Measurements from ENCODE around the gene KCNJ18.
"Not testable (repeated sequence)": the region's sequence is repeated elsewhere in the genome, so short reads cannot be mapped to it uniquely, and the experiment has no call there.

KCNJ18 gene

GRCh38 chr17:21671437-21671836 is 20.9 kb upstream of the KCNJ18 start:
- DNase-seq (ENCODE audit: low read depth), result not testable (repeated sequence)

DNA sequence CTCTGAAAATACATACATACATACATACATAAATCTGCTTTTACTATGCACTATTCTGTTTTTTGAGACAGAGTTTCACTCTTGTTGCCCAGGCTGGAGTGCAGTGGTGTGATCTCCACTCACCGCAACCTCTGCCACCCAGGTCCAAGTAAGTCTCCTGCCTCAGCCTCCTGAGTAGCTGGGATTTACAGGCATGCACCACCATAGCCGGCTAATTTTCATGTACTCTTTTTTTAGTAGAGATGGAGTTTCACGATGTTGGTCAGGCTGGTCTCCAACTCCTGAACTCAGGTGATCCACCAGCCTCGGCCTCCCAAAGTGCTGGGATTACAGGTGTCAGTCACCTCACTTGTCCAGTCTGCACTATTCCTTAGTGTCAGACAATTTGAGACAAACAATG is 20.5 kb upstream of the KCNJ18 start:
- DNase-seq (ENCODE audit: low read depth), result not testable (repeated sequence)

GRCh38 chr17:21673451-21674241 is 18.7 kb upstream of the KCNJ18 start:
- DNase-seq (ENCODE audit: low read depth), result not testable (repeated sequence)

- no peak for DNase-seq (ENCODE audit: low read depth)
Measured at GRCh38 chr17:21674242-21674731, 18.0 kb upstream of the KCNJ18 start.

DNA sequence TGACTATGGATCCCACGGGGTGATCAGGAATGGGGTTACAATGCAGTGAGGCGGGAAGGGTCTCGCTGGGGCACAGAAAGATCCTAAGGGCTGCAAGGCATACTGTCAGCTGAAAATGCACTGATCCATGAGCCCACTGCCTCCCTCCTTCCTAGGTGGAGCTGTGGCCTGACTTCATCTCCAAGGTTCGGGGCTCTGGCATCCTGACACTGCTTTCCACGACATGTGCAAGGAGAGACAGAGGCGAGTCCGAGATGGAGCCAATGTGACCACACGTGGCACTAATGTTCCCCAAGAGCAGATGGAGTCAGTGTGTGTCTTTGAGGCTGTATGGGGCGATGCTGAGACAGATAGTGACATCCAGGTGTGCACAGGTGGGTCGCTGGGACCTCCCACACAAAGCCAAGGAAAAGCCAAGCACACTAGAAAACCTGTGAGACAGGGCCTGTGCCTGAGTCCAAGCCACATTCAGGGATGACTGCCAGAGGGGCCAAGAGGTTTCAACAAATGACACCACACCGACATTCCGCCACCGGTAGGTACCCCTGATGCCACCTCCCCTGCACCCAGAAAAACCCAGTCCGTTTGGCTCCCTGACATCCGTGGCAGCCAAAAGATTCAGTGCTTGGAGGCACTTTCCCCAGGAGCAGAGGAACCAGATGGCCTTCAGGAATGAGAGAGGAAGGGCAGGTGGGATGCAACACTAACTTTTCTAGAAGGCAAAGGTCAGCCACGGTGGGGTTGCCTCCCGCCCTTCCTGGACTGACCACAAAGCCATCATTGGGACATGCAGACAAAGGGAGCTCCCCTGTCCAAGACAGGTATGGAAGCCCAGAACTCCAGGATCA is 17.2 kb upstream of the KCNJ18 start:
- not testable (repeated sequence) for DNase-seq (ENCODE audit: low read depth)

DNA sequence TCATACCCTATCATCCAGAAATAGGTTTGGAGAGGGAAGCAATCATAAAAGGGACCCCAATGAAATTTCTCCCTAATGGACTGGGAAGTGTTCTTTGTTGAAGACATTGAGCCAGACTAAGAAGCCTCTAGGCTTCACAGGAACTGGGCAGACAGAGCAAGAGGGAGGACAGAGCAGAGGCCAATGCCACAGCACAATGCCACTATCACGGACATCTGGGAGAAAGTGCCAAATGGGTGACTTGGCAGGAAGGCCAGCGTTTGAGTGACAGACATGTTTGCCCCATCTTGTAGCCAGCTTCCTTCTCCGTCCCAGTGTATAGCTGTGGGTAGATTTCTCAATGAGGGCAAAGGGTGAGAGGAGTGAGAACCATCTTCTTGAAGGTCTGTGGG is 16.6 kb upstream of the KCNJ18 start:
- DNase-seq (ENCODE audit: low read depth), result not testable (repeated sequence)

GRCh38 chr17:21676281-21677111 is 15.8 kb upstream of the KCNJ18 start:
- no peak for DNase-seq (ENCODE audit: low read depth)

GRCh38 chr17:21677126-21677910 is 15.0 kb upstream of the KCNJ18 start:
- no peak for DNase-seq (ENCODE audit: low read depth)

- no peak for DNase-seq (ENCODE audit: low read depth)
Measured at GRCh38 chr17:21677911-21678310, 14.4 kb upstream of the KCNJ18 start.

- no peak for DNase-seq (ENCODE audit: low read depth)
Measured at GRCh38 chr17:21678393-21679081, 13.8 kb upstream of the KCNJ18 start.

DNA sequence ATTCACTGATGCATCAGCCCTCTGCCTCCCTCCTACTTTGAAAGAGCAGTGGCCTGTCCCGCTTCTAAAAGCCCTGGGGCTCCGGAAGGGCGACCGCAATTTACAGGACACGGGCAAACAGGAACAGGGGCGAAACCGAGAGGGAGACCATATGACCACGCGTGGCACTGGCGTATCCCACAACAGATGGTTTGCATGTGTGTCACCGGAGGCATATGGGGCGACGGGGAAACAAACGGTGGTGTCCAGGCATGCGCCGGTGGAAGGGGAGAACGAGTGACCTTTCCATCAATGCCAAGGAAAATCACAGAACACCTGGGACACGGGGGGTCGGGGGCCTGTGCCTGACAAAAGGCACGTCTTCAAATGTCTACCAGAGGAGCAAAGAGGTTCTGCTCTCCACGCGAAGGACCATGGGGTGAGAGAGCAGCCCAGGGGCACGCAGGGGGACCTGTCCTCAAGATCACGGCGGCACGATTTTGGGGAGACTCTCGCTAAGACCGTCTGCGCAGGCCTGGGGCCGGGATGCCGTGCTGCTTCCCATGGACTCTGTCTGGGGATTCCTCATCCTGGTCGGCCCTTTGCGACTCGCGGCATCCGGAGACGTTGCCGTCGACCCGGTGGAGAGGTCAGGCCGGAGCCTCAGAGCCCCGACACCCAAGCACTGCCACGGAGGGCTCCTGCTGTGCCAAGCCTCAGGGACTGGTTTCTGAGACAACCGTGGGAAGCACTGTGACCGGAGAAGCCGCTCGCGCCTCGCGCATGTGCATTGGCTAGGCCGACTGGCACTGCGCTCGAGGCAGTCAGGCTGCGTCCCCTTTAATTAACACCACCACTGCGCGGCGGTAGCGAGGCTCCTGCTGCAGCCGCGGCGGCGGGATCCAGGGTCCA is 12.8 kb upstream of the KCNJ18 start:
- no peak for DNase-seq (ENCODE audit: low read depth)

DNA sequence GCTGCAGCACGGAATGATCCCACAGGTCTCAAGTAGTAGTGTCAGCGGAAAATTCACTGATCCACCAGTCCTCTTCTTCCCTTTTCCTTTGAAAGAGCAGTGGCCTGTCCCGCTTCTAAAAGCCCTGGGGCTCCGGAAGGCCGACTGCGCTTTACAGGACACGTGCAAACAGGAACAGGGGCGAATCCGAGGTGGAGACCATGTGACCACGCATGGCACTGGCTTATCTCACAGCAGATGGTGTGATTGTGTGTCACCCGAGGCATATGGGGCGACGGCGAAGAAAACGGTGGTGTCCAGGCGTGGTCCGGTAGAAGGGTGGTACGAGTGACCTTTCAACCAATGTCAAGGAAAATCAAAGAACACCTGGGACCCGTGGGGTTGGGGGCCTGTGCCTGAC is 12.0 kb upstream of the KCNJ18 start:
- DNase-seq (ENCODE audit: low read depth), result no peak

DNA sequence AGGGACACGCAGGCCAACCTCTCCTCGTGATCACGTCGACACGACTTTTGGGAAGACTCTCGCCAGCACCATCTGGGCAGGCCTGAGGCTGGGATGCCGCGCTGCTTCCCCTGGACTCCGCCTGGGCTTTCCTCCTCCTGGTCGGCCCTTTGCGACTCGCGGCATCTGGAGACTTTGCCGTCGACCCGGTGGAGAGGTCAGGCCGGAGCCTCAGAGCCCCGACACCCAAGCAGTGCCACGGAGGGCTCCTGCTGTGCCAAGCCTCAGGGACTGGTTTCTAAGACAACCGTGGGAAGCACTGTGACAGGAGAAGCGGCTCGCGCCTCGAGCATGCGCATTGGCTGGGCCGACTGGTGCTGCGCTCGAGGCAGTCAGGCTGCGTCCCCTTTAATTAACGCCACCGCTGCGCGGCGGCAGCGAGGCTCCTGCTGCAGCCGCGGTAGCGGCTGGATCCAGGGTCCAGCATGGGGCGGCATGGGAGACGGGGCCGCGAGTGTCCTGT is 11.4 kb upstream of the KCNJ18 start:
- DNase-seq (ENCODE audit: low read depth), result not testable (repeated sequence)

DNA sequence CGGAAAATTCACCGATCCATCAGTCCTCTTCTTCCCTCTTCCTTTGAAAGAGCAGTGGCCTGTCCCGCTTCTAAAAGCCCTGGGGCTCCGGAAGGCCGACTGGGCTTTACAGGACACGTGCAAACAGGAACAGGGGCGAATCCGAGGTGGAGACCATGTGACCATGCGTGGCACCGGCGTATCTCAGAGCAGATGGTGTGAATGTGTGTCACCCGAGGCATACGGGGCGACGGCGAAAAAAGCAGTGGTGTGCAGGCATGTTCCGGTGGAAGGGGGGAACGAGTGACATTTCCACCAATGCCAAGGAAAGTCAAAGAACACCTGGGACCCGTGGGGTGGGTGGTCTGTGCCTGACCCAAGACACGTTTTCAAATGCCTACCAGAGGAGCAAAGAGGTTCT is 10.7 kb upstream of the KCNJ18 start:
- DNase-seq (ENCODE audit: low read depth), result not testable (repeated sequence)

GRCh38 chr17:21682130-21682529 is 10.2 kb upstream of the KCNJ18 start:
- DNase-seq (ENCODE audit: low read depth), result not testable (repeated sequence)

- DNase-seq (ENCODE audit: low read depth), result not testable (repeated sequence)
Measured at GRCh38 chr17:21683142-21683712, 9.1 kb upstream of the KCNJ18 start.

DNA sequence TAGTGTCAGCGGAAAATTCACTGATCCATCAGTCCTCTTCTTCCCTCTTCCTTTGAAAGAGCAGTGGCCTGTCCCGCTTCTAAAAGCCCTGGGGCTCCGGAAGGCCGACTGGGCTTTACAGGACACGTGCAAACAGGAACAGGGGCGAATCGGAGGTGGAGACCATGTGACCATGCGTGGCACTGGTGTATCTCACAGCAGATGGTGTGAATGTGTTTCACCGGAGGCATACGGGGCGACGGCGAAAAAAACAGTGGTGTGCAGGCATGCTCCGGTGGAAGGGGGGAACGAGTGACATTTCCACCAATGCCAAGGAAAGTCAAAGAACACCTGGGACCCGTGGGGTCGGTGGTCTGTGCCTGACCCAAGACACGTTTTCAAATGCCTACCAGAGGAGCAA is 8.4 kb upstream of the KCNJ18 start:
- not testable (repeated sequence) for DNase-seq (ENCODE audit: low read depth)

GRCh38 chr17:21684384-21684783 is 7.9 kb upstream of the KCNJ18 start:
- DNase-seq (ENCODE audit: low read depth), result not testable (repeated sequence)

Measured in GM04503 (cell line).